Adipocyte (in vitro differentiated cells): ENCODE measurements around the gene OR14J1.
"Not testable (repeated sequence)": the region's sequence is repeated elsewhere in the genome, so short reads cannot be mapped to it uniquely, and the experiment has no call there.

Experiments
- DNase-seq: peaks from one replicate; pipeline ENCODE4 v3.0.0-alpha.2; 2015; ENCODE audit warnings: low read depth
- H3K27me3 ChIP-seq: replicated peaks from 2 replicates; pipeline ENCODE4 v1.7.0; 2013; ENCODE audit warnings: mild to moderate bottlenecking, low read length, moderate library complexity; ENCODE audit not compliant: control insufficient read depth, insufficient read depth
- H3K36me3 ChIP-seq: 2 replicates; pipeline ENCODE4 v1.7.0; 2013; ENCODE audit warnings: low read length, mild to moderate bottlenecking, moderate library complexity; ENCODE audit not compliant: control insufficient read depth, insufficient read depth, severe bottlenecking
- H3K4me1 ChIP-seq: 2 replicates; pipeline ENCODE4 v1.7.0; 2013; ENCODE audit warnings: mild to moderate bottlenecking, low read length, moderate library complexity; ENCODE audit not compliant: control insufficient read depth, insufficient read depth
- H3K4me3 ChIP-seq: 2 replicates; pipeline ENCODE4 v1.7.0; 2013; ENCODE audit warnings: mild to moderate bottlenecking, low read length, moderate library complexity
- H3K9ac ChIP-seq: 2 replicates; pipeline ENCODE4 v1.7.0; 2013; ENCODE audit warnings: mild to moderate bottlenecking, low read length, moderate library complexity
- H3K9me3 ChIP-seq: 2 replicates; pipeline ENCODE4 v1.7.0; 2013; ENCODE audit warnings: mild to moderate bottlenecking, low read length, moderate library complexity; ENCODE audit not compliant: control insufficient read depth

Gene OR14J1, protein sequence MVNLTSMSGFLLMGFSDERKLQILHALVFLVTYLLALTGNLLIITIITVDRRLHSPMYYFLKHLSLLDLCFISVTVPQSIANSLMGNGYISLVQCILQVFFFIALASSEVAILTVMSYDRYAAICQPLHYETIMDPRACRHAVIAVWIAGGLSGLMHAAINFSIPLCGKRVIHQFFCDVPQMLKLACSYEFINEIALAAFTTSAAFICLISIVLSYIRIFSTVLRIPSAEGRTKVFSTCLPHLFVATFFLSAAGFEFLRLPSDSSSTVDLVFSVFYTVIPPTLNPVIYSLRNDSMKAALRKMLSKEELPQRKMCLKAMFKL

DNA sequence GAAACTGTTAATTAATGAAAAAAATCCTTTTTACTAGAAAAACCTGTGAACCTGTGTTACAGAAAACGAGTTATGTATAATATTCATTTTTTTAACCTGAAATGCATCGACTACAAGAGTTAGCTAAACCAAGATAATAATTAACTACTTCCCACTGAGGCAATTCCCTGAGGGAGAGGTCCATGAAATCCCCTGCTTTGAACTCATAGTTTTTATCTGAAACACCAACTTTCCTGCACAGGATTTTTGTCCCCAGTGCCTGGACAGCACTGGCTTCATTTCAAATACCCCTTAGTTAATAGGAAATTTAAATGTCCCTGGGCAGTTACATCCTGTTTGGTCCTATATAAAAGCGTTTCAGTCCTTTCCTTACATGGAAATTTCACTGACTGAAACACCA is at the start of gene OR14J1:
Gene OR14J1, plus strand, starts transcription at position 386 of the 400 bp plus-strand sequence. CDS start 4,989 bp downstream, outside the sequence.
- Histone ChIP-seq H3K36me3 (no peaks in the 10 kb centered on the region), H3K4me3 (no peak within 1 kb of the TSS), H3K9ac (no peak within 1 kb of the TSS), H3K4me1 (no peaks in the 10 kb centered on the region), H3K27me3 (no peaks in the 10 kb centered on the region), H3K9me3 (no peaks in the 10 kb centered on the region)
- DNase-seq: no peak

DNA sequence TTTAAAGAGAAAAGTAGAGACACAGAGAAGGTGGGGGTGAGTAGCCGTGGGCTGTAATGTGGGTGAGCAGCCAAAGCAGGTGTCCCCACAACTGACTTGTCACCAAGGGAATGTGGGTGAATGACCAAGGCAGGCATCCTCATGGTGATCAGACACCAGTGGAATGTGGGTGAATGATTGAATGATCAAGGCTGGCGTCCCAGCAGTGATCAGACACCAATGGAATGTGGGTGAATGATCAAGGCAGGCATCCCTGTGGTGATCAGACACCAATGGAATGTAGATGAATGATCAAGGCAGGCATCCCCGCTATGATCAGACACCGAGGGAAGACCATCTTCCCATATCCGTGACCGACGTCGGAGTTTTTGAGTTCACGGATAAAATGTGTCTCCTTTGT is 49.8 kb upstream of the OR14J1 start:
- no peak overlapping the region for H3K4me3 ChIP-seq
- no peaks in the 10 kb centered on the region for H3K9me3 ChIP-seq
- H3K4me1 ChIP-seq: no peaks in the 10 kb centered on the region
- H3K36me3 ChIP-seq: no peaks in the 10 kb centered on the region
- H3K27me3 ChIP-seq: no peaks in the 10 kb centered on the region
- H3K9ac ChIP-seq: no peak overlapping the region
- no peak for DNase-seq

DNA sequence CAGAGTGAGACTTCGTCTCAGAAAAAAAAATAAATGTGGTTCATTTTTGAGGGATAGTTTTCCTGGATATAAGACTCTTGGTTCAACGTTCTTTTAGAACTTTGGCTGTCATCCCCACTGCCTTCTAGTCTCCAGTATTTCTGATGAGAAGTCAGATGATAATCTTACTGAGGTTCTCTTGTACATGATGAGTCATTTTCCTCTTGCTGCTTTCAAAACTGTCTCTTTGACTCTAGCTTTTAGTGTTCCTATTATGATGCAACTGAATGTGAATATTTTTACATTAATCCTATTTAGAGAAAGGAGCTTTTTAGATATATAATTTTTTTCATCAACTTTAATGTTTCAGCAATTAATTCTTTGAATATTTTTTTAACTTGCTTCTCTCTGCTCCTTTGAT is 46.0 kb upstream of the OR14J1 start:
- Histone ChIP-seq H3K36me3 (no peaks in the 10 kb centered on the region), H3K9ac (no peak overlapping the region), H3K4me1 (no peaks in the 10 kb centered on the region), H3K27me3 (no peaks in the 10 kb centered on the region), H3K4me3 (no peak overlapping the region), H3K9me3 (no peaks in the 10 kb centered on the region)
- no peak for DNase-seq

DNA sequence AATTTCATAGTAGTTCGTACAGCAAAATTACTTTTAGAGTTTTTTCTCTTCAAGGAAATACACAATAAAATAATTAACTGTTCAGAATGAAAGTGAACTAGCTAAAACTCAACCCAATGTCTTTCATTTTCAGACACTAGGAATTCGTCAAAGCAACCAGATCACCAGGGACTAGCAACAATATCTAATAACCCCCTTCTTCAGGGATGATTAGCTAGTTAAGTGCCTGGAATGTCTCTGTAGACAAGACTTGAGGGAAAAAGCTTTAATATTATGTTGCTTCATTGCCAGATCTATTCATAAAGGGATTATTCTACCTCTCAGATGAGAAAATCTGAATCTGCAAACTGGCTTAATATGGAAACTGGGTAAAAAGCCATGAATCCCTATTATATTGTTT is 41.8 kb upstream of the OR14J1 start:
- no peak overlapping the region for H3K9ac ChIP-seq
- H3K4me3 ChIP-seq: no peak overlapping the region

DNA sequence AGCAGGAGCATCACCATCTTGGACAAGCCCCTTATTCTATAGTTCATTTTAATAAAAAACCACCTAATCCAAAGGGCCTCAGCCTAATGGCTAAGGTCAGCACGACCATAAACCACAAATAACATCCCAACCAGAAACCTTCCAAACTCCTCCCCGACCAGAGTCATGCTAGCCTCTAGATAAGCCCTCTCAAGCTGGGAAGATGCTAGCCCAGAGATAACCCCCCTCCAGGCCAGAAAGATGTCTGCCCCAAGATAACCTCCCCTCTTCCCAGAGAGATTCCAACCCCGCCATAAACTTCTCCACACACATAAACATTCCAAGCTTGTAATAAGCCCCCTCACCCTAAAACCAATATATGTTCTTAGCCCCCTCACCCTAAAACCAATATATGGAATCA is 38.5 kb upstream of the OR14J1 start:
- Histone ChIP-seq H3K4me3 (no peak overlapping the region), H3K4me1 (no peaks in the 10 kb centered on the region), H3K9me3 (no peaks in the 10 kb centered on the region), H3K36me3 (no peaks in the 10 kb centered on the region), H3K9ac (no peak overlapping the region), H3K27me3 (no peaks in the 10 kb centered on the region)
- no peak for DNase-seq

More for the DNA sequence above, 41.8 kb upstream of the OR14J1 start:
- Histone ChIP-seq H3K9me3 (no peaks in the 10 kb centered on the region), H3K27me3 (no peaks in the 10 kb centered on the region), H3K4me1 (no peaks in the 10 kb centered on the region), H3K36me3 (no peaks in the 10 kb centered on the region)
- no peak for DNase-seq

DNA sequence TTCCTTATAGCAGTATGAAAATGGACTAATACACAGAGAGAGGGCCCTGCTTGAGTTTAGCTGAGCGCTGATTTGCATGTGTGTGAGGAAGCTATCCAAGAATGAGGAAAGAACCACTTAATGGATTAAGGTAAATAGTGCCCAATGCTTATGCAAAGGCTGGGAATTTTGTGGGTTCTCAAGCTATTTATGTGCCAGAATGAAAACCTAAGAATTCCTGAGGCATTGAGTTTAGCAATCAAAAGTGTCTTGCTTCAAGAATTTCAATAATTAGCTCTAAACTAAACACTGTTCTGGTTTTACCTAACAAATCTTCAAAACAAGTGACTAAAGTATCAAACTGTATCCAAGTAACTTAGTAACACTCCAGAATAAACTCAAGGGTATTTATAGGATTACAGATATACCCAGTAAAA is 7.0 kb upstream of the OR14J1 start:
- Histone ChIP-seq H3K4me1 (no peaks in the 10 kb centered on the region), H3K4me3 (no peak overlapping the region), H3K36me3 (no peaks in the 10 kb centered on the region), H3K27me3 (no peaks in the 10 kb centered on the region), H3K9me3 (no peaks in the 10 kb centered on the region), H3K9ac (no peak overlapping the region)
- no peak for DNase-seq

DNA sequence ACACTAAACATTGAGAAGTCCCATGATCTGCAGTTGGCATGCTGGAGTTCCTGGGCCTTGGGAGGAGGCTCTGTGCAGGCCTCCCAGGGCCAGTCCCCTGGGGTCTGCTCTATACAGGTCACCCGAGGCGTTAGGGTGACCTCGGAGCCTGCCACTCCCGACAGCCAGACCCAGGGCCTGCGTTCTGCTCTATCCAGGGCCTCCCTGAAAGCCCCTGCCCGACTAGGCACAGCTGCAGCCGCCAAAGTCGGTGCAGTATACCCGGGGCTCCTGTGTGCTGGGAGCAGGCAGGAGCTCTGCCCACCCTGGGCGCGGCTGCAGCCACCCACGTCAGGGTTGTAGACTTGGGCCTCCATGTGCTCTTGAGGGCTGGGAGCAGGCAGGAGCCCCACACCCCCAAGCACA is 6.3 kb upstream of the OR14J1 start:
- no peaks in the 10 kb centered on the region for H3K4me1 ChIP-seq
- no peaks in the 10 kb centered on the region for H3K36me3 ChIP-seq
- no peak for DNase-seq
- H3K9me3 ChIP-seq: no peaks in the 10 kb centered on the region
- no peak overlapping the region for H3K9ac ChIP-seq
- no peaks in the 10 kb centered on the region for H3K27me3 ChIP-seq
- no peak overlapping the region for H3K4me3 ChIP-seq

DNA sequence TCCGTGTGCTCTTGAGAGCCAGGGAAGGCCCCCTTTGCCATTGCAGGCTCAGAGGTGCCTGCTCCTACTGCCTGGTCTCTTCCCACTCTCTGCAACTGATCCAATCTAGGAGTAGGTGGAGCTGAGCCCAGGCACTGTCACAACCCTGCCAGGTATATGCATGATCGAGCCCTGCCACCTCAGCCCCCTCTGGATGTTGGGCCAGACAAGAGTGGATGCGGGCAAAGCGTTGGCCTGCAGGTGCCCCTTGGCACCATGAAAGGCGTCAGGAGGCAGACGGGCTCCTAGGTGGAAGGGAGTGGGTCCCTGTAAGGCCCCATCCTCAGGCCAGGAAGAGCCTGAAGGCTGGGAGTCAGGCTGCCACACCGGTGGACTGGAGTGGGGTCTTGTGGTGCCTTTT is 5.9 kb upstream of the OR14J1 start:
- Histone ChIP-seq H3K27me3 (no peaks in the 10 kb centered on the region), H3K9me3 (no peaks in the 10 kb centered on the region), H3K4me3 (no peak overlapping the region), H3K9ac (no peak overlapping the region), H3K4me1 (no peaks in the 10 kb centered on the region), H3K36me3 (no peaks in the 10 kb centered on the region)
- DNase-seq: no peak

DNA sequence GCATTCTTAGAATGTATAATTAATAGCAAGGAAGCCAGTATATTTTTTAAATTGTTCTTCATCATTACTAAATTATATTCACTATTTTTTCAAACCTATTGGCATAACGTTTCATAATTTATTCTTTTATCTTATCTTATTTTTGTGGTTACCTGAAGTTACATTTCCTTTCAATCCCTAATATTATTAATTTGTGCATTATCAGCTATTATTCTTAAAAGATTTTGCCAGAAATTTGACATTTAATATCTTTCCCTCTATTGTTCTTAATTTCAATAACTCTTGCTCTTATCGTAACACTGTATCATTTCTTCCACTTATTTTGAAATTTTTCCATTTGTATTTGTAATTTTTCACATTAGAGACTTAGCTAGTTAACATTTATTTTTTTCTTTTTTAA is 18.4 kb downstream of the OR14J1 start:
- H3K9me3 ChIP-seq: no peaks in the 10 kb centered on the region
- no peaks in the 10 kb centered on the region for H3K4me1 ChIP-seq
- DNase-seq: no peak
- no peak overlapping the region for H3K9ac ChIP-seq
- no peaks in the 10 kb centered on the region for H3K27me3 ChIP-seq
- H3K4me3 ChIP-seq: no peak overlapping the region
- H3K36me3 ChIP-seq: no peaks in the 10 kb centered on the region

DNA sequence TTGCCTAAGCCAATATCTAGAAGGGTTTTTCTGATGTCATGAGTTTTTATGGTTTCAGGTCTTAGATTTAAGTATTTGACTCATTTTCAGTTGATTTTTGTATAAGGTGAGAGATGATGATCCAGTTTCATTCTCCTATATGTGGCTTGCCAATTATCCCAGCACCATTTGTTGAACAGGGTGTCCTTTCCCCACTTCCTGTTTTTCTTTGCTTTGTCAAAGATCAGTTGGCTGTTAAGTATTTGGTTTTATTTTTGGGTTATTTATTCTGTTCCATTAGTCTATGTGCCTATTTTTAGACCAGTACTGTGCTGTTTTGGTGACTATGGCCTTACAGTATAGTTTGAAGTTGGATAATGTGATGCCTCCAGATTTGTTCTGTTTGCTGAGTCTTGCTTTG is 21.8 kb downstream of the OR14J1 start:
- not testable (repeated sequence) for H3K4me1 ChIP-seq, DNase-seq, H3K27me3 ChIP-seq, H3K9ac ChIP-seq, H3K36me3 ChIP-seq, H3K4me3 ChIP-seq, H3K9me3 ChIP-seq

DNA sequence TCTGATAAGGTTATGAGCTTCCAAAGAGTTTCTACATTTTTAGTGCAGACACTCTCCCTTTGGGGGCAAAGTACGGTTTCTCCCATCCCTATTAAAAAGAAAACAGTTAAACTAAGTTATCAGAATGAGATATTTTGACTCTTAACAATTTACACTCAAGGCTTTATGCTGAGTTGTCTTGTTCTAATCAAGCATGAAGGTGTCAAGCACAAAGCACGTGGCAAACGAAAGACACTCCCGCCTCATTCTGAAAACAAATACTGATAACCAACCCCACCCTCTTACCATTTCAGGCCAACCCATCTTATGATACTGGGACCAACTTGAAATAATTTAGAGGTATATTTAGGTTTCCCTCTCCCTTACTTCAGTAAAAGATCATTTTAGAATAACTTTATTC is 24.3 kb downstream of the OR14J1 start:
- no peaks in the 10 kb centered on the region for H3K36me3 ChIP-seq
- no peaks in the 10 kb centered on the region for H3K4me1 ChIP-seq
- H3K9me3 ChIP-seq: no peaks in the 10 kb centered on the region
- DNase-seq: no peak
- H3K4me3 ChIP-seq: no peak overlapping the region
- H3K9ac ChIP-seq: no peak overlapping the region
- H3K27me3 ChIP-seq: no peaks in the 10 kb centered on the region

DNA sequence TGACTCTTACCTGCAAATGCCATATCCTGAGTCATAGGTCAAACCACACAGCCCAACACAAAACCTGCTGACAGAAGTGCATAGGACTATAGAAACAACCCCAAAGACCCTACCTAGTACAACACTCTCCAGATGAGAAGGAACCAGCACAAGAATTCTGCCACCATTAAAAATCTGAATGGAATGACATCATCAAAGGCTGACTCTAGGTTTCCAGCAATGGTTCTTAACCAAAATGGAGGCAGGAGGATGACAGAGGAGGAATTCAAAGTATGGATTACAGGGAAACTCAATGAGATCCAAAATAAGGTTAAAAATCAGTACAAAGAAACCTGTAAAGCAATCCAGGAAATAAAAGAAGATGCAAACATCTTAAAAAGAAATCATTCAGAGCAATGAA is 31.2 kb downstream of the OR14J1 start:
- DNase-seq: no peak
- no peaks in the 10 kb centered on the region for H3K9me3 ChIP-seq
- H3K36me3 ChIP-seq: no peaks in the 10 kb centered on the region
- H3K4me3 ChIP-seq: no peak overlapping the region
- H3K9ac ChIP-seq: no peak overlapping the region
- H3K4me1 ChIP-seq: no peaks in the 10 kb centered on the region
- H3K27me3 ChIP-seq: no peaks in the 10 kb centered on the region
